ENCODE measurements around the gene PPP1R7.

The PPP1R7 gene

DNA sequence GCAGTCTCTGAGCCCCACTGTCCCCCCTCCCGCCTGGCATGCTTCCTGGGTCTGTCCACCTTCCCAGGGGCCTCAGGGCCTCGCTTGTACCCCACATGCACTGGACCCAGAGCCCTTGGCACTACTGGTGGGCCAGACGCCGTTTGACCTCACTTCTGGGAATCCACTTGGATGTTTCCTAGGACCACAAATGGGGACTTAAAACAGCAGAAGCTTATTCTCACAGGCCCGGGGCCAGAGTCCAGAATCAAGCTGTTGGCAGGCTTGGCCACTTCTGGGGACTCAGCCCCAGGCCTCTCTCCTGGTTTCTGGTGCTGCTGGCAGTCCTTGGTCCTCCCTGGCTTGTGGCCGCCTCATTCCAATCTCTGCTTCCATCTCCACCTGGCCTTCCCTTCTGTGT lies 57.8 kb downstream of the PPP1R7 start:
- H3K4me3 ChIP-seq (ENCODE audit: low read depth, low read length), result no peak overlapping the region
- TF ChIP-seq, protein P1, sequence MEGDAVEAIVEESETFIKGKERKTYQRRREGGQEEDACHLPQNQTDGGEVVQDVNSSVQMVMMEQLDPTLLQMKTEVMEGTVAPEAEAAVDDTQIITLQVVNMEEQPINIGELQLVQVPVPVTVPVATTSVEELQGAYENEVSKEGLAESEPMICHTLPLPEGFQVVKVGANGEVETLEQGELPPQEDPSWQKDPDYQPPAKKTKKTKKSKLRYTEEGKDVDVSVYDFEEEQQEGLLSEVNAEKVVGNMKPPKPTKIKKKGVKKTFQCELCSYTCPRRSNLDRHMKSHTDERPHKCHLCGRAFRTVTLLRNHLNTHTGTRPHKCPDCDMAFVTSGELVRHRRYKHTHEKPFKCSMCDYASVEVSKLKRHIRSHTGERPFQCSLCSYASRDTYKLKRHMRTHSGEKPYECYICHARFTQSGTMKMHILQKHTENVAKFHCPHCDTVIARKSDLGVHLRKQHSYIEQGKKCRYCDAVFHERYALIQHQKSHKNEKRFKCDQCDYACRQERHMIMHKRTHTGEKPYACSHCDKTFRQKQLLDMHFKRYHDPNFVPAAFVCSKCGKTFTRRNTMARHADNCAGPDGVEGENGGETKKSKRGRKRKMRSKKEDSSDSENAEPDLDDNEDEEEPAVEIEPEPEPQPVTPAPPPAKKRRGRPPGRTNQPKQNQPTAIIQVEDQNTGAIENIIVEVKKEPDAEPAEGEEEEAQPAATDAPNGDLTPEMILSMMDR (IDR thresholded peaks at IDR 0.05; ENCODE audit: low read depth, low read length), result no peak

DNA sequence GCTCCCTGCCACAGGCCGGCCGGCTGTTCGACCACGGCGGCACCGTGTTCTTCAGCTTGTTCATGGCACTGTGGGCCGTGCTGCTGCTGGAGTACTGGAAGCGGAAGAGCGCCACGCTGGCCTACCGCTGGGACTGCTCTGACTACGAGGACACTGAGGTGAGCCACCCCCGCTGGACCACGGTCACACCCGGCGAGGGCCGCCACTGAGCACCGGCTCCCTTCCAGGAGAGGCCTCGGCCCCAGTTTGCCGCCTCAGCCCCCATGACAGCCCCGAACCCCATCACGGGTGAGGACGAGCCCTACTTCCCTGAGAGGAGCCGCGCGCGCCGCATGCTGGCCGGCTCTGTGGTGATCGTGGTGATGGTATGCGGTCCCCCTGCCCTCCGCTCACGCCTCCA lies 59.0 kb downstream of the PPP1R7 start:
- no peak overlapping the region for H3K4me3 ChIP-seq (ENCODE audit: low read depth, low read length)
- TF ChIP-seq, protein P1 (IDR thresholded peaks at IDR 0.05; ENCODE audit: low read depth, low read length), result no peak

DNA sequence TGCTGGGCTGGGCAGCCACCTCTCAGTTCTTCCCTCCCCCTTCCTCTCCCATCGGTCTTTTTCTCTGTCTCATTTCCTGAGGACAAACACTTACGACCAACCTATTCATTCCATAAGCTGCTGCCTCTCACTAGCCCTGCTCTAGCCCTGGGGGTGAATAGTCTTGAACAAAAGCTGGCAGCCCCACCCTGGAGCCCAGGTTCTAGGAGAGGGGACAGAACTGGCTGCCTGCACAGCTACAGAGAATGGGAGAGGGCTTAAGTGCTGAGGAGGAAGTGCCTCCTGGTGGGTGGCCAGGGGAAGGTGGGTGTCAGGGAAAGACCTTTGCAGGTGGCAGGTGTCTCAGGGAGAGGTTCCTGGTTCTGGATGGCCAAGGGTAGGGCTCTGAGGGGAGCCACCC lies 61.0 kb downstream of the PPP1R7 start:
- TF ChIP-seq, protein P1 (IDR thresholded peaks at IDR 0.05; ENCODE audit: low read depth, low read length), result no peak
- H3K4me3 ChIP-seq (ENCODE audit: low read depth, low read length), result no peak overlapping the region

DNA sequence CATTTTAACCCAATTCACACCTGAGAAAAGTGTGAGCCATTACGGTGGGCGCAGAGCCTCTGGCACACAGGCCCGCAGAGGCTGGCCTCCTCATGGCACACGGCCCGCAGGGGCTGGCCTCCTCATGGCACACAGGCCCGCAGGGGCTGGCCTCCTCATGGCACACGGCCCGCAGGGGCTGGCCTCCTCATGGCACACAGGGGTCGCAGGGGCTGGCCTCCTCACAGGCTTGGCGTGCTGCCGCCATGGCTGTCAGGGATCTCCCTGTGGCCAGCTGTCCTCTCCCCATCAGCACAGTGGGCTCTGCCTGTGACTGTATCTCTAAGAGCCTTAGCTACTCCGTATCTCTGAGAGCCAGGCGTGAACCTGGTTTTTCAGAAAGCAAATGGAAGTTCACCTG lies 62.8 kb downstream of the PPP1R7 start:
- TF ChIP-seq, protein P1 (IDR thresholded peaks at IDR 0.05; ENCODE audit: low read depth, low read length), result no peak

DNA sequence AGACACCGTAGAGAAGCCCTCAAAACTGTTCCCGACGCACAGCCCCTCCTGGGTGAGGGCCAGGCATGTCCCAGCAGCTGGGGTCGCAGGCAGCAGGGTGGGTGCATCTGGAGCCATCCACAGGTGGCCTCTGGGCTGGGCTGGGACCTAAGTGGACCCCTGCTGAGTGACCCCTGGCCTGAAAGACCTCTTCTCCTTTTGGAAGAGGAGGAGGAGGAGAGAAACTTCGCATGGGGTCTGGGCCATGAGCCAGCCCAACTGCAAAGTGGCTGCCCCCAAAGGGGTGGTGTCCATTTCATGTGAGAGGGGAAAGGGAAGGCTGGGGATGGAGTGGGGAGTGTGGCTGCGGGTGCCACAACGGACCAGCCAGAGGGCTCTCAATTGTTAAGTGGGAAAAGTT lies 63.3 kb downstream of the PPP1R7 start:
- H3K4me3 ChIP-seq (ENCODE audit: low read depth, low read length), result no peak overlapping the region
- TF ChIP-seq, protein P1 (IDR thresholded peaks at IDR 0.05; ENCODE audit: low read depth, low read length), result no peak

More for the DNA sequence above, 62.8 kb downstream of the PPP1R7 start:
- H3K4me3 ChIP-seq (ENCODE audit: low read depth, low read length), result no peak overlapping the region

DNA sequence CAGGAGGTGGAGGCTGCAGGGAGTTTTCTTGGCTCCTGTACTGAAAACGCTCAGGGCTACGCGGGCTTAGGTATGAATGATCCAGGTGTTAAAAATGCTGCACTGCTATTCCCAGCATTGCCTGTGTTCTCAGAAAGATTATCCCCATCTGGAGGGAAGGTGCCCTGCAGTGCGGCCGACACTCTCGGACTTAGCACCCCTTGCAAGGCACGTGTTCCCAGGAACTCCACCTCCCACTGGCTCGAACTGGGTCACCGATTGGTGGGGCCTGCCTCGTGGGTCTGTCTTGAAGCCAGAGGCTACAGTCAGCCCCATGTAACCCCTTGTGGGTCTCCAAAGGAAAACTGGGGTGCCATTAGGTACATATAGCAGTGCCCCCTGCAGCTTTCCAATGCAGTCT lies 63.9 kb downstream of the PPP1R7 start:
- TF ChIP-seq, protein P1 (IDR thresholded peaks at IDR 0.05; ENCODE audit: low read depth, low read length), result no peak
- H3K4me3 ChIP-seq (ENCODE audit: low read depth, low read length), result no peak overlapping the region

DNA sequence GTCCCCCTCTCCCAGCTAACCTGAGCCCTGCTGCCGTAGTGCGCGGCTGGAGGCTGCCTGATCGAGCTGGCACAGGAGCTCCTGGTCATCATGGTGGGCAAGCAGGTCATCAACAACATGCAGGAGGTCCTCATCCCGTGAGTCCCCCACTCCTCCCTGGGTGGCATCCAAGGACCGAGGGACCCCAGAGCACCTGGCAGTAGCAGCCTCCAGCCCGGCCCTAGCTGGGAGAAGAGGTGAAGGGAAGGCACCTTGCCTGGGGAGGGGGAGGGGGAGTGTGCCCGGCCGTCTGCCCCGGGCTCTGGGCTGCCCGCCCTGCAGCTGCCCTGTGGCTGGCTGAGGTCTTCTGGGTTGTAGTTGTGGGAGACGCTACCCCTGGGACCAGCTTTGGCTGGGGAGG lies 64.5 kb downstream of the PPP1R7 start:
- TF ChIP-seq, protein P1 (IDR thresholded peaks at IDR 0.05; ENCODE audit: low read depth, low read length), result no peak
- no peak overlapping the region for H3K4me3 ChIP-seq (ENCODE audit: low read depth, low read length)
